Breast epithelium (tissue), 3 donors: ENCODE measurements around the gene BPIFB3.

Source experiments
- POLR2A ChIP-seq: fragments of 450-650 bp; IDR thresholded peaks from one replicate; pipeline ENCODE4 v1.6.1; 2016; ENCODE audit warnings: antibody characterized with exemption, mild to moderate bottlenecking, moderate library complexity
- POLR2AphosphoS5 ChIP-seq, 3 donors: sonication (generic); formaldehyde crosslinking; IDR thresholded peaks; one replicate each; pipeline ENCODE4 v1.6.1; 2017; ENCODE audit warnings: antibody characterized with exemption in 3 of 3
- TF ChIP-seq, protein P1 (sequence below), 3 donors: fragments of 450-650 bp; IDR thresholded peaks; one replicate each; pipeline ENCODE4 v1.5.1; 2016 to 2017; ENCODE audit warnings: antibody characterized with exemption in 3 of 3, mild to moderate bottlenecking in 3 of 3, moderate library complexity in 3 of 3

- TF ChIP-seq POLR2A = no peak
- TF ChIP-seq, protein P1, sequence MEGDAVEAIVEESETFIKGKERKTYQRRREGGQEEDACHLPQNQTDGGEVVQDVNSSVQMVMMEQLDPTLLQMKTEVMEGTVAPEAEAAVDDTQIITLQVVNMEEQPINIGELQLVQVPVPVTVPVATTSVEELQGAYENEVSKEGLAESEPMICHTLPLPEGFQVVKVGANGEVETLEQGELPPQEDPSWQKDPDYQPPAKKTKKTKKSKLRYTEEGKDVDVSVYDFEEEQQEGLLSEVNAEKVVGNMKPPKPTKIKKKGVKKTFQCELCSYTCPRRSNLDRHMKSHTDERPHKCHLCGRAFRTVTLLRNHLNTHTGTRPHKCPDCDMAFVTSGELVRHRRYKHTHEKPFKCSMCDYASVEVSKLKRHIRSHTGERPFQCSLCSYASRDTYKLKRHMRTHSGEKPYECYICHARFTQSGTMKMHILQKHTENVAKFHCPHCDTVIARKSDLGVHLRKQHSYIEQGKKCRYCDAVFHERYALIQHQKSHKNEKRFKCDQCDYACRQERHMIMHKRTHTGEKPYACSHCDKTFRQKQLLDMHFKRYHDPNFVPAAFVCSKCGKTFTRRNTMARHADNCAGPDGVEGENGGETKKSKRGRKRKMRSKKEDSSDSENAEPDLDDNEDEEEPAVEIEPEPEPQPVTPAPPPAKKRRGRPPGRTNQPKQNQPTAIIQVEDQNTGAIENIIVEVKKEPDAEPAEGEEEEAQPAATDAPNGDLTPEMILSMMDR (IDR thresholded peaks at IDR 0.05) = no peak
- no peak for TF ChIP-seq POLR2AphosphoS5 (IDR thresholded peaks at IDR 0.05)
Observed at GRCh38 chr20:33068251-33068939, 14.7 kb downstream of the BPIFB3 start.
